Activated CD8-positive, alpha-beta memory T cell treated with anti-CD3 and anti-CD28 coated beads, Interleukin-2, amount 50 U/mL, for 48 hours (primary cell): ENCODE results near the gene WDR27.
"Not testable (repeated sequence)": the region's sequence is repeated elsewhere in the genome, so short reads cannot be mapped to it uniquely, and the experiment has no call there.

Source experiments
- DNase-seq: peaks from one replicate; pipeline ENCODE4 v3.0.0-alpha.2; 2020

WDR27 gene

DNA sequence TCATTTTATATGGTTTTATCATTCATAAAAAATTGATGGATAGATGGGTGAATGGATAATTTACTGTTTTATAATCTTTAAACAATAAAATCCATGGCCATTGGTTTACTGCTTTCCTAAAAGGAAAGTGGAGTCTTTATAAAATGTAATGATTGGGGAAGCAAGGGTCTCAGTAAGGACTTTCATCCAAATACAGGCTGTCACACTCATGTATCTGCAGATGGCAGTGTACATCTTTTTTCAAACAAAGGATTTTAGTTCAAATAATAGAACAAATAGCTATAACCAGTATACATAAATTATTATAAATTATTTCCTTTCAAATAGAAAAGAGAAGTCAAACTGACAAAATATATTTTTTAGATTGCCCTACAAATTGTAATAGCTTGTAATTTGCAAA, 190.0 kb downstream of the WDR27 start:
- not testable (repeated sequence) for DNase-seq

DNA sequence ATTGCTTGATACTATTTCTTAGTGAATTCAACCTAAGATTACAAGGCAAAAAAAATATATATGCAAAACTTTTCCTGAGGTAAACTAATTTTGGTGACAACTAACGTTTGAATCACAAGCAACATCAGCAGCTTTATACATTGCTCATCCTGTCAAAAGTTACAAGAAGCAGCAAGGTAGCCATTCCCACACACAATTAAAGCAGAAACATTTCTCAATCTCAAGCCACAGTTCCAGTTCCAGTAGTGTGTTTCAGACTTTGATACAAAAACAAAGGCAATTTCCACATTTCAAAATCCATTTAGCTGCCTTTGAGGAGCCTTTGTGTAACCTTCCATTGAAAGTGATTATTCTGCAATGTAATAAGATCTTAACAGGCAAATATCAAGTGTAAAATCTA, 191.0 kb downstream of the WDR27 start:
- DNase-seq = no peak

DNA sequence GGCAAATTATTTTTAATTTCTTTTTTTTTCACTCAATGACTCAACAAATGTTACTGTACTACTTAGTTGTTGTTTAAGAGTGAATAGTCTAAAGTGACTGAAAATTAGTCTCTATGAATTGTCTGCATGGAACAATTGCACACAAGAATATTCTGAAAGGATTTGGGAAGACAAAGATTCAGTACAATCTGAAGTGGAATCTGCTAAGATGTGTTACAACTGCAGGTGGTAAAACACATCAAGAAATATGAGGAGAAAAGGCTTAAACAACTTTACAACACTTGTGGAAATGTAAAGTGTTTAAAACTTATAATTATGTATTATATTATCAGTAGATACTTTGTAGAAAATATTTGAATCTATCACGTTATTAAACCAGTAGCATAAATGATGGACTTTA, 193.4 kb downstream of the WDR27 start:
- DNase-seq = no peak

DNA sequence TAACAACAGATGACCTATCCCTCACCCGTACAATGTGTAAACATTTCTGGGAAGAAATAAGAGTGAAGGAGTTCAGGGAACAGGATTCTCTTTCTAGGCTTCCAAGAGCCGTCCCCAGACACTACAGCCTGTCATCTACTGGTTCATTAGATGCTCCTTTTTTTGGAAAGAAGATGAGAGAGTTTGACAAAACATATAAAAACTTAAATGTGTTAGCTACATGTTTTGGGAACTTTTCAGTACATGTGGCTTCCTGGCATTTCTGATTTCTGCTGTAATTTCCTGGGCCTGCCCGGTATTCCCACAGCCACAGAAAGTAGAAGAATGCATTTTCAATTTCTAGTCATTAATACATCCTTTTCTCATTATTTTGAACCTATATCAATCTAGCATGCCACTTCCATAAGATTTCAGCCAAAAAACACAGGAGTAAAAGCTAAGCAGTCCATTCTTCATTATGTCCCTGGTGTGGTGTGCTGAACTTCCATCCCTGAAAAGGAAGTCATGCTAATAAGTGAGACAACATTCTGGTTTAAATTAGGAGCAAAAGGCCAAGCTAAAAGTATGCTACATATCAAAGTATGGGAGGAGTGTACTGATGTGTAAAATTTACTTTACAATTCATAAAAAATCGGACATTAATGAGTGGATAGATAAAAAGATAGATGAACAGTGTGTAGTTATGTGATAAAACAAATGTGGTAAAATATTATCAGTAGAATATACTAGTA, 198.2 kb downstream of the WDR27 start:
- DNase-seq = no peak

DNA sequence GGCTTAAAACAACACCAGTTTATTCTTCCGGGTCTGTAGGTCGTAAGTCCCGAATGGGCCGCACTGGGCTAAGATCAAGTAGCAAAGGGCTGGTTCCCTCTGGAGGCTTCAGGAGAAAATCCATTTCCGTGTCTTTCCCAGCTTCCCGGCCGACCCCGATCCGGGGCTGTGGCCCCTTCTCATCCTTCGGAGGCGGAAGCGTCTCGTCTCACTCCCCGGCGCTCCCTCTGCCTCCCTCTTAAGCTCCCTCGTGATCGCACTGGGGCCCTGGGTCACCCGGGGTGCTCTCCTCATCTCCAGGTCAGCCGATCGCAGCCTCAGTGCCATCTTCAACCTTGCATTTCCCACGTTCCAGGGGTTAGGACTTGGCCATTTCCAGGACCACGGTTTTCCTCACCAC, 199.4 kb downstream of the WDR27 start:
- DNase-seq = no peak

DNA sequence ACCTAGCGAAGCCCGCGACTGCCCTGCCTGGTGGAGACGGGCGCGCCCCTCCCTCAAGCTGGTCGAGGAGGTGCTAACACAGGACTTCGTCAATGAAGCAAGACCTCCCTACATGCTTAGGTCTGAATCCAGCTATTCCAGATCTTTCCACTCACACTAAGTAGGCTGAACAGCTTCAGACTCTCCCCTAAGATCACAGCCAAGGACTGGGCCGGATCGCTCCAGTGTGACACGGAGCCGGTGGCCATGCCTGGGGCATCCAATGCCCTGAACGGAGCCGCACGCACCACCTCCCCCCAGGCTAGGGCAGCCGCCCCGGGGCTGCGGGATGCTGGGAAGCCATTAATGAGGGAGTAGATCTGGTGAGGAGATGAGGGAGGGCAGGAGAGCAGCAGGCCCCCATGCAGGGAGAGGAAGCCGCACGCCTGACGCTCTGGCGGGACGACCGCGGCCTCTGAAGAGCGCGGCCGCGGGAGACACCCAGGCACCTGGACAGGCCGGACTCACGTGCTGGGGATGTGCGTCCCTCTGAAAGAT, 200.0 kb downstream of the WDR27 start:
- DNase-seq = no peak

DNA sequence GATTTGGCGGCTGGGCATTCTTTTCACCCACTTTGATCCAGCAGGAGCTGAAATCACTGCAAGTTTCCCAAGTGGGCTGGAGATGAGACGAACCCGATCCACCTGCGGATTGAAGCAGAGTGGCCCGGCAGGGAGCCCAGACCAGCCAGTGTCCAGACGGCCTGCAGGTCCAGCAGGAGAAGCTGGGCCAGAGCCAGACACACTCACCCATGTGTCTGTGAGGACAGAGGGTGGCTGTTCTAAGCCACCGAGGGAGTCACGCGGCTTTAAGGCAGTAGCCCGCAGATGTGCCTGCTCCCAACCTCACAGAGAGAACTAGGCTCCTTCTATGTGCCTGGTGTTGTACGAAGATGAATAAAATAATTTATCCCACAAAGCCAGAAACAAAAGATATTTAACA, 200.7 kb downstream of the WDR27 start:
- DNase-seq = no peak

DNA sequence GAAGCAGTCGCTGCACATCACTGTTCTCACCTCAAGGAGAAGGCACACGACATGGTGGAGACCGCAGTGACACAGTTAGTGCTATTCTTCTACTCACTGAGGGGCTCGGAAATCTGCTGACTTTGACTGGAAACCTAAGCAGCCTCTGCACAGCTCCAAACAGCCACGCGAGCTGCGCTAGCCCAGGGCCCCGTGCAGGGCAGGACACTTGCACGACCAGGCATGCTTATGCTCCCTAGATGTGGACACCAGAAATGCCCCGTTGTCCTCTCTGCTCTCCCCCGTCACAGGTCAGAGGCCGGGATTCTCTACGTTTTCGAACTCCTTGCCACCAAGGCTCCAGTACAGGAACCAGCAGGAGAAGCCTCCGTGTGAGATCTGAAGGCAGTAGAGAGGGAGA, 201.1 kb downstream of the WDR27 start:
- no peak for DNase-seq

DNA sequence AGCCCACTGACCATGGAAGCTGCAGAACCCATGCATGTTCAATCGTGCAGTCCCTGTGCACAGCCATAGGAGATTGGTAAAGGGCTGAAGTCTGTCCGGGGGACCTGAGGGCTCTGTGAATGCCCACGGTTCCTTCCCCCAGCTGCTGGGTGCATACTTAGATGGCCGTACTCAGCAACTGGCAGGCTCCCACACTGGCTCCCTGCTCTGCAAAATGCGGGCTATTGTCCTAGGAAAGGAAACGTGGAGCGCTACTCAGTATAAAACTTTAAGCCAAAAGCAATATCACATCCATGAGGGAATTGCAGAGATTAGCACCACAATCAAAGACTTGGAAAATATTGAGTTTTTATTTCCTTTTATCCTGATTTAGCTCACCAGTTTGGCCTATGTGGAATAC, 202.0 kb downstream of the WDR27 start:
- no peak for DNase-seq

DNA sequence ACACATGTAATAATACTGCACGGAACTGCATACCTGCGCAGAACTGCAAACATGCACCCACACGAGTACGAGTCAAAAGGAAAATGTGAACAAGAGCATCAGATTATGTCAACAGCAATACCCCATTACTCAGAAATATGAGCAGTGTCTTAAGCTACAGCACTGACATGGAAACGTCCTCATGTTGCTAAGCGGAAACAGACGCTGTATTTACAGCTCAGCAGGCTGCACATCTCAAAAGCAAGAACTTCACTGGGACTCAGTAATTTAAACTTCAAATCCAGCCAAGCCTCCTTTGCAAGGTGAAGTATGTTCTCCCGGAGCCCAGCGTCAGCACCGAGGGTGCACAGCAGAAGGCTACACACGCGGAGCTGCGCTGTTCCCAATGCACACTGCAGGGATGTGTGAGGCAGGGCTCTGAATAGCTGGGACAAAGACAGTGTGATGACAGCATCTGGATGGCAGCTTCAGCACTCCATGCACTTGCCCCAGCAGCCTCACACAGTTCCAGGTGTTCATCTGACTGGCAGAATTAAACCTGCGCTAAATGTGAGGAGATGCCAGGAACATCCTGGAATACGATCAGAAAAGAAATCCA, 202.8 kb downstream of the WDR27 start:
- DNase-seq = no peak

DNA sequence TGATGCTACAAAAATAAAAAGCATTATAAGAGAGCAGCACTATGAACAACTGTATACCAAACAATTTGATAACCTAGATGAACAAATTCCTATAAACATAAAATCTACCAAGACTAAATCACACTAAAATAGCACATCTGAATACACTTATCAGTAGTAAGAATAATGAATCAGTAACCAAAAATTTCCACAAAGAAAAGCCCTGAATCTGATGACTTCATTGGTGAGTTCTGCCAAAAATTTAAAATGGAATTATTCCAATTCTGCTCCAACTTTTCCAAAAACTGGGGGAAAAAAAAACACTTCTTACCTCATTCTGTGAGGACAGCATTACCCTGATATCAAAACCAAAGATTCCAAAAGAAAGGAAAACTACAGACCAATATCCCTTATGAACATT, 206.2 kb downstream of the WDR27 start:
- no peak for DNase-seq

DNA sequence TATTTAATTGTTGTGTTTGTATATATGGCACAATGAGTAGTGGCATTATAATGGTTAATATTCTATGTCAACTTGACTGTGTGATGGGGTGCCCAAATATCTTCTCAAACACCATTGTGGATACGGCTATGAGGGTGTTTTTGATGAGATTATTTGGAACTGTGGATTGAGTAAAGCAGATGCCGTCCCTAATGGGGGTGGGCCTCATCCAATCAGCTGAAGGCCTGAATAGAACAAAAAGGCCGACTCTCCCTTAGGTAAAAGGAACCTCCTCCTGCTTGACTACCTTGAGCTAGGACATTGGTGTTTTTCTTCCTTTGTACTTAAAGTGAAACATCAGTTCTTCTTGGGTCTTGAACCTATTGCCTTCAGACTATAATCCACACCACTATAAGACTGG, 207.8 kb downstream of the WDR27 start:
- DNase-seq = no peak

DNA sequence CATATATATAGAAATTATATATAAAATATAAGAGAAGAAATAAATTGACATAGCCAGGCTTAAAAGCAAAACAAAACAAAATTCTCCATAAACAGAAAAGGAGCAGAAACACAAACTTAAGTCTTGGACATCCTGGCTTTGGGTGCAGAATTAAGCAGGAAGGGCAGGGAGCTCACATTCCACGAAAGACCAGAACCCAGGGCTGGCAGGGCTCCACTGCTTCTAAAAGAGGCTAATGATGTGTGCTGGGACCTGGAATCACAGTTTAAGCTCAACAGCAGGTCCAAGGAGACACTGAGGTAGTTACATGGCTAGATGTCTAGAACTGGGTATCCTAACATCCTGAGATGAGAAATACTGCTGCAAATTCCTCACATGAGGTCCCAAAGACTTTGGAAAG, 210.3 kb downstream of the WDR27 start:
- no peak for DNase-seq

DNA sequence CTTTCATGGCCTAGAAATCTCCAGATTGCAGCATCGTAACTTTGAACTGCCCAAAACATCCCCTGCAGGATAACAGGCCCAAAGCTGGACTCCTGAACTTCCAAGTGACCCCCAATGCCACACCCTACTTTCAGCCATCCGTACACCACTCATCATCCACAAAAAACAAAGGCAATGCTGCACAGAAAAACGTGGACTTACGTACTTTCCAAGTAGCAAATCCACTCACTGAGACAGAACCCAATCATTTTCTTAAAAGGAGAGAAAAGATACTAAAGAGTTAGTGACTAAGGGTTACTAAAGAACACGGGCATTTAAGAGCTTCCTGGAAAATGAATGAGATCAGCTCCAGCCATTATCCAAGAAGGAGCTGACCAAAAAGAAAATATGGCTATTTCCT, 211.0 kb downstream of the WDR27 start:
- DNase-seq = no peak

DNA sequence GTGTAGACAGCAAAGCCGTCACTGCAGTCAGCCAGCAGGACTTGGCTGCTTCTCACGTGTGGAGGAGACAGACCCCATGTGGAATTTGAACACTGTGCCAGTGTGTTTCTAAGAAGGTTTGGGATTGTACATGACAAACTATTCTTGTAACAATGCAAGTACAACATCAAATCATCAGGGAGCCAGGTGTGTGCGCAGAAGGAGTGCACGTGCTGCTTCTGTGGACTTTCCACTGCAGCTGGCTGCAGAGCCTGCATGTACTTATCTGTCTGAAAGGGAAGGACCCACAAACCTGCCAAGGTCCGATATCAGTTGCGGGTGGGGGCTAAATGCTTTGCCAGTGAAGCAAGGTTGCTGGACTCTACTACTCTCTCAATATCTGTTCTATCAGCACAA, 211.6 kb downstream of the WDR27 start:
- DNase-seq = no peak

DNA sequence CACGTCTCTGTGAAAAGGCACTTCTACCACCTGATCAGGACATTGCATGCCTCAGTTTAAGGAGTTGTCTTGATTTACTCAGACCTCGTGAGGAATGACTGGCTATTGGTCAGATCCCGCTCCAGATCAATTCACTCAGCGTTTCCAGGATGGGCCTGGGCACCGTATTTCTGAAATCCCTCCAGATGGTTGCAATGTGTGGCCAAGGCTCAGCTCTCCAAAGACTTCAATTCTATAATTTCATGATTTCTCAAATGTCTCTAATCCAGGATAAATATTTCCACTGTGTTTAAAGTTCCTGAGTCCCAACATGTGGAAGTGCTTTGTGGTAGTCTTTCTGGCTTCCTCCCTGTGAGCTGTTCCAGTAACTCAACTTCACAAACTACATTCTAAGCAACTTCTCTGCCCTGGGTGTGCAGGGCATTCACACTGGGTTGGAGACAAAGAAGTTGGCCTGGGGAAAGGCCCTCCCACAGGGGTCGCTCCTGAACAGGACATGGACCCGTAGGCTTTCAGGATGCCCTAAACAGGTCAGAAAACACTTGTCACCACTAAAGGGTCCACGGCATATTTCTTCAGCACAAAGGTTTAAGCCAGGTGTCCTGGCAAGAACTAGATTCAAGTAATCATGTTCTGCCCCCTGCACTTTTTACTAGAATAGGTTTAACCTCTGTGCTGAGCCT, 212.1 kb downstream of the WDR27 start:
- no peak for DNase-seq

DNA sequence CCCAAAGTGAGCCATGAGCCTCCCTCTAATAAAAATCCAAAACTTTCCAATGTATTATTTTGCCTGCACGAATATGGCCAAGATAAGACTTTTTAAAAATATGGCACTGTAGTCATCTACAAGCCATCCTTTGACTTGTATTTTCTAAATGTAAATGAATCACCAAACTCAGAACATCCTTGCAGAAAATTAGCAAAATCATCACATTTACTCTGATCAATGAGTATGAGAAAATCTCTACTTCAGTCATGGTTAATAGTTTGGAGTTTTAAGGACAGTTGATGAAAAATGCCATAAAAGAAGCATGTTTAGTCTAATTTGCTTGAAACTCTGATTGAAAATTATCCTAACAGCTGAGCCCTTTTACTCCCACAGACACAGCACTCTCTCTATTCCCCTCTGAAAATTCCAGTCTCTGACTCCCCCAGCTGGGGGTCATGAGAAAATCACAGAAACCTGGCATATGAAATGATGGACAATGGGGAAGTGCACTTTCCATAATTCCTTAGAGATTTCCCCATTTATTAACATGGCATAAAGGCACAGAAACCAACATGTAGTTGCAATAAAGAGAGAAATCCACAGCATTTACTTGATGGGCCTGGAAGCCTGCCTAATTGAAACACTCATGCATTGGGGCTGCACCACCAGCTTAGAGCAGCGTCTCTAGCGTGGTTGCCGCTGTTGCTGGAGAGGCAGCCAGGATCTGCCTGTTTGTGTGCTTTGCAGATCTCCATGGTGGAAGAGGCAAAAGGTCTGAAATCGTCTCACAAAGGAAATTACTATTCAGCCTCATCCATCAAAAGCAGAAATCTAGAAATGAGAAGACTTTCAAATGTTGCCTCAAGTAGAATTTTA, 214.0 kb downstream of the WDR27 start:
- DNase-seq = no peak

DNA sequence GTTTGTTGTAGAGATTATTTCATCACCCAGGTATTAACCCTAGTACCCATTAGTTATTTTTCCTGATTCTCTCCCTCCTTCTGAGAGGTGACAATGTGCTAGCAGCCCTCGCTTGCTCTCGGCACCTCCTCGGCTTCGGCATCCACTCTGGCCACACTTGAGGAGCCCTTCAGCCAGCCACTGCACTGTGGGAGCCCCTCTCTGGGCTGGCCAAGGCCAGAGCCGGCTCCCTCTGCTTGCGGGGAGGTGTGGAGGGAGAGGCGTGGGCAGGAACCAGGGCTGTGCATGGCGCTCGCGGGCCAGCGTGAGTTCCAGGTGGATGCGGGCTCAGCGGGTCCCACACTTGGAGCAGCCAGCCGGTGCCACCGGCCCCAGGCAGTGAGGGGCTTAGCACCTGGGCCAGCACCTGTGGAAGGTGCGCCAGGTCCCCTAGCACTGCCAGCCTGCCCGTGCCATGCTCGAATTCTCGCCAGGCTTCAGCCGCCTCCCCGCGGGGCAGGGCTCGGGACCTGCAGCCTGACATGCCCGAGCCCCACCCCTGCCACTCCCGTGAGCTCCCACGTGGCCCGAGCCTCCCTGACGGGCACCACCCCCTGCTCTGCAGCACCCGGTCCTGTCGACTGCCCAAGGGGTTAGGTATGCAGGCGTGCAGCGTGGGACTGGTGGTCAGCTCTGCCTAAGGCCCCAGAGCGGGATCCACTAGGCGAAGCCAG, 221.9 kb downstream of the WDR27 start:
- DNase-seq = no peak

DNA sequence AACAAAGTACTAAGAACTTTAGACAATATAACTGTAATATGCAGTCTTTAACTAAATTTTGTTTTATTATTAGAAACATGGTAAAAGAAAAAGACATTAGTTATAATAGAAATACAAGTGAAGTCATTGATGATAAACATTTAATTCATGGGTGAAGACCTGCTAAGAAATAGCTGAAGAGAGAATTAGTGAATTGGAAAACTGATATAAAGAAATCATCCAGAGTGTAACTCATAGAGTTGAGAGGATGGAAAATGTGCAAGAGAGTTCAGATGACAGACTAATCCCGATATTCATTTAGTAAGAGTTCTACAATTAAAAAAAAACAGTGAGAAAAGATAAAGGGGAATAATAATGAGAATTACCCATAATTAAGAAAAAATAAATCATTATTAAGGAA, 227.5 kb downstream of the WDR27 start:
- no peak for DNase-seq

DNA sequence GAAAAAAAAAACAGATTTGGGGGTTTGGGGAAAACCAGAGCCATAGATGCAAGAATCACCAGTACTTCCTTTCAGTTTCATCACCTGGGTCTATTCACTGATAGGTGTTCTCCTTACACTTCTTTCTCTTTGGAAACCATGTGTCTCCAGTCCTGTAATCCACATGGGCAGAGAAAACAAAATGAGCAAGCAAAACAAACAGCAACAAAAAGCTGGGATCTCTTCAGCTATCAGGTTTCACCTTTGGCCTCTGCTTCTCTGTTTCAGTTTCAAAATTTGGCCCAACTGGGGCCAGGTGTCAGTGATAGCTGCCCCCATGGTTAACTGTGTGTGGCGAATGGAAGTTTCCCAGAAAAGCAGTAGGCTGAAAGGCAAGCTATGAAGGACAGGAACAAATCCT, 228.2 kb downstream of the WDR27 start:
- DNase-seq = no peak

DNA sequence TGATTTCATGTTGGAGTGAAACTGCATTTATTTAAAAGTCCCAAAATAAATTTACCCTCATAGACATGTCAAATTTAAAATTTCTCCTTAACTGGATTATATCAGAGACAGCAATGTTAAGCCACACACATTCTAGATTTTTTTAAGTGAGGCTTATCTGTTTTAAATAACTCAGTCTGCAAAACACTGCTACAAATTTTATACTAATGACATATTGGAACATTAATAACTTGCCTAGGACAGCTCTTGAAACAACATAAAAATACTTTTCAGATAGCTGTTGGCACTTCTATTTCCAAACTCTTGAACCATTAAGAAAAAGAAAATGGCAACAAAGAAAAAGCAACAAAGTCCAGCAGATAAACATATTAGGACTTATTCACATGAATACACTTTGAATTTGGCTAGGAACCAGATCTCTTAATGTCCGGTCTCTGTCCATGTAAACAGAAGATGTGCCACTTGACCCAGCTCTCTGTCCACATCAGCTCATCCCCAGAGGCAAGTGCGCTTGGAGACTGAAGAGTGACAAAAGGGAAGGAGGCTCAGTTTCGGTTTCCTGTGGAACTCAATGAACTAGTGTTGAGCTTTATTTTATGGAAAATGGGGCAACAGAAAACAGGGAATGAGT, 228.9 kb downstream of the WDR27 start:
- no peak for DNase-seq

DNA sequence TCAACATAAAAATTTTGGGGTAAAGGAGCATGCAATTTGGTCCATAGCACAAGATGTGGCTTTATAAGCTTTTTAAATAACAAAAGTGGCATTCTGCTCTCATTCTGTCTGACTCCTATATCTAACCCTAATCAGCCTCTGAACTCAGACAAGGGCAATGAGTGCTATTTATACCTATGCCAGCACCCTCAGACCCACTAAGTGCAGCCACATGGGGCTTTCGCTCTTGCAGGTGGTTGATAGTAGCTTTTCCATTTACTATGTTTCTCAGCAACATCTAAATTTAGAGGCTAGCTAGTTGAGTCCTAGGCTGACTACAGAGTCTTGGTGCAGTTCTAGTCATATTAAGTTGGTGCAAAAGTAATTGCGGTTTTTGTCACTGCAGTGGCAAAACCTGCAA, 231.0 kb downstream of the WDR27 start:
- no peak for DNase-seq
